Activated CD8-positive, alpha-beta memory T cell treated with anti-CD3 and anti-CD28 coated beads, Interleukin-2, amount 50 U/mL, for 24 hours (primary cell): ENCODE measurements around the gene COL4A6.

Experiments
- DNase-seq: peaks from one replicate; pipeline ENCODE4 v3.0.0-alpha.2; 2020; ENCODE audit errors: extremely low read depth

Gene COL4A6

GRCh38 chrX:108216919-108217571 lies 221.2 kb downstream of the COL4A6 start:
- no peak for DNase-seq

GRCh38 chrX:108216405-108216804 lies 221.8 kb downstream of the COL4A6 start:
- no peak for DNase-seq

GRCh38 chrX:108211301-108211700 lies 226.9 kb downstream of the COL4A6 start:
- DNase-seq, result no peak

- no peak for DNase-seq
Observed at GRCh38 chrX:108209006-108209554, 229.1 kb downstream of the COL4A6 start.

GRCh38 chrX:108203540-108203939 lies 234.7 kb downstream of the COL4A6 start:
- DNase-seq, result no peak

GRCh38 chrX:108199691-108200090 lies 238.5 kb downstream of the COL4A6 start:
- no peak for DNase-seq

GRCh38 chrX:108199041-108199440 lies 239.2 kb downstream of the COL4A6 start:
- no peak for DNase-seq

- no peak for DNase-seq
Observed at GRCh38 chrX:108198420-108198819, 239.8 kb downstream of the COL4A6 start.

- no peak for DNase-seq
Observed at GRCh38 chrX:108186811-108187210, 251.4 kb downstream of the COL4A6 start.

- no peak for DNase-seq
Observed at GRCh38 chrX:108178143-108178498, 260.1 kb downstream of the COL4A6 start.

GRCh38 chrX:108177351-108178142 lies 260.7 kb downstream of the COL4A6 start:
- no peak for DNase-seq

GRCh38 chrX:108173874-108174273 lies 264.3 kb downstream of the COL4A6 start:
- no peak for DNase-seq

GRCh38 chrX:108171671-108172070 lies 266.6 kb downstream of the COL4A6 start:
- DNase-seq, result no peak

- DNase-seq, result no peak
Observed at GRCh38 chrX:108169768-108170167, 268.5 kb downstream of the COL4A6 start.

- DNase-seq, result no peak
Observed at GRCh38 chrX:108168961-108169740, 269.1 kb downstream of the COL4A6 start.

- no peak for DNase-seq
Observed at GRCh38 chrX:108167211-108167872, 270.9 kb downstream of the COL4A6 start.

GRCh38 chrX:108165383-108166111 lies 272.7 kb downstream of the COL4A6 start:
- DNase-seq, result no peak

GRCh38 chrX:108163333-108164082 lies 274.7 kb downstream of the COL4A6 start:
- no peak for DNase-seq

- DNase-seq, result no peak
Observed at GRCh38 chrX:108162265-108162664, 276.0 kb downstream of the COL4A6 start.

- DNase-seq, result no peak
Observed at GRCh38 chrX:108160309-108160708, 277.9 kb downstream of the COL4A6 start.
